Ramos (cell line): ENCODE results near the gene CASTOR1.

Experiments used
- in situ Hi-C: fragments of 300-500 bp; cut with MboI; formaldehyde crosslinking; loops from one replicate; pipeline ENCODE4 v1.14.3; 2022; ENCODE audit warnings: low sequenced_read_pairs; ENCODE audit not compliant: unreplicated experiment

The CASTOR1 gene

DNA sequence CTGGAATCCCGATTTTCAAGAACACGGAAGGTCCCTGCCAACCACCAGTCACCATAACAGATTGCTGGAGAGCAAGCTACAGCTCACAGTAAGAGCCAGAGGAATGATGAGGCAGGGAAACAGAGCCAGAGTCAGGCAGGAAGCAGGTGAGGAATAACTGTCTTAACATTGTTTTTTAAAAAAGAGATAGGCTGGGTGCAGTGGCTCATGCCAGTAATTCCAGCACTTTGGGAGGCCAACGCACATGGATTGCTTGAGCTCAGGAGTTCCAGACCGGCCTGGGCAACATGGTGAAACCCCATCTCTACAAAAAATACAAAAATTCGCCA is 13.5 kb upstream of the CASTOR1 start:
- in situ Hi-C loops: no loop called here

DNA sequence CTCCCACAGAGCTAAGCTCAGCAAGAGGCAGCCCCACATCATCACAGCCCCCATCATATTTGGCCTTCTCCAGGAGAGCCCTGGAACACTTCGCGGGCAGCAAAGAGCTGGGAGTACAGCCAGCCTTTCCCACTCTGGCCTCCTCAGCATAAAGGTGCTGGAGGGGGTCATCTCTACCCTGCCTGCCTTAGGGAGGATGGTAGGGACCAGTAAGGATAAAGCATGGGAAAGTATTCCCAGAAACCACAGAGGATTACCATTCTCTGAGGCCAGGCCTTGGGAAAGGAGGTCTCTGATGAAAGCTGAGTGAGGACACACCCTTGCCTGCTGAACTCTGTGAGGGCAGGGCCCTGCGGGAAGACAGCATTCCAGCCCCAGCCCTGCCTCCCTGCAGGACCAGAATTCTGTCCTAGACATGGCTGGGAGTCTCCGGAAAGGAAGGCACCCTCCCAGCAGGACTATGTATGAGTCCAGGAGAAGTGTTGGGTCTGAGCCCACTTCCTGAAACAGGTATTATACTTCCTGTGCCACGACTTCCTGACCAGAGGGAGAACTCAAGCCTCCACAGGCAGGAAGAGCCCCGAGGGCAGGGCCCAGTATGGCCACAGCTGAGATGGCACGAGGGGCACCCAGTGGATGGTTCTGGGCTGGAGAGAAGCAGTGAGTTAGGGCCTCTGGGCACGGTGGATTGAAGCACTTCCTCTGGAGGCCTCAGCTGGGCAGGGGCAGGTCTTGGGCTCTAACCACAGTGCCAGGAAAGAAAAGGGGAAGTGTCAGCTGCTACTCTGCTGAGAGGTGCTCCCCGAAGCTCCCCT is 12.9 kb upstream of the CASTOR1 start:
- in situ Hi-C loops: no loop called here

DNA sequence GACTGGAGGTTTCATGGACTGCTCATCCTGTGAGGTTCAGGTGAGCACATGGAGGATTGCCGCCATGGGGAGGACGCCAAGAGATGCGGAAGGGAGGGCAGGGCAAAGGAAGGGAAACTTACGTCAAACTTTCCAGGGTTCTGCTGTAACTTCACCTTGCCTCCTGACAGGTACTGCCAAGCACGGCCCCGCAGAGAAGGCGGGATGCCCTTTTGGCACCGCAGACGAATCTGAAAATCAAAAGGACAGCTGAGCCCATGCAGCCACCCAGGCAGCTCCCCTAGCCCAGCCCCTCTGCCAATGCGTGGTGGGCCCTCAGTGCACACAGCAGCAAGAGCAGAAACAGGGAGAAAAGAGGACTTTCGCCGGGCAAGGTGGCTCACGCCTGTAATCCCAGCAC is 10.0 kb upstream of the CASTOR1 start:
- in situ Hi-C loops: no loop called here

DNA sequence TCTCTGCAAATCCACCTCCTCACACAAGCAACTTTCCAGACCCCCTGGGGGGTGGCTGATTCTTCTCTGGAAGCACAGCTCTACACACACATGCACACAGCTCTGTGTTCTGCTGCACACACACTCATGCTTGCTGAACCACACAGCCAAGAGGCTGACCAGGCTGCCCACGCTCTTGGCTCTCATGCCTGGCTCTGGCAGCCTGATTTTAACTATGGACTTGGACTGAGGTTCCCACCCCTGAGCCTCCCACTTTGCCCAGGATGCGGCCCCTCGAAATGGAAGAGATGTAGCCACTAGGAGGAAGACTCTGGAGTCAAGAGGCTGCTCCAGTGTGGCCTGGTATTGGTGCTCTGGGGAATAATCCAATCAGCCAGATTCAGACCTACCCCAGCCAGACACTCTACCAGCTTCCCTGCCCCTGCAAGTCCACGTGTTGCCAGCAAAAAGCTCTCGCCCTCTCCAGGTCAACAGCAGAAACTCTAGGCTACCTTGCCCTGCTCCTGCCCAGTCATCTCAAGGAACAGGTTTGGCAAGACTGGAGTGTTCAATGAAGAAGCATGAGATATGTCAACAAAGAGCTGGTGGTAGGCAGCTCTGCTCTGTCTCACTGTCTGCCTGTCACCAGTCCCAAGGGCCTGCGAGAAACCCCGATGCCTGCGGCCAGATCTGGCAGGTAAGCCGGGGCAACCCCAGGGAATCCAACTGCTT is 8.8 kb upstream of the CASTOR1 start:
- in situ Hi-C loops: no loop called here

DNA sequence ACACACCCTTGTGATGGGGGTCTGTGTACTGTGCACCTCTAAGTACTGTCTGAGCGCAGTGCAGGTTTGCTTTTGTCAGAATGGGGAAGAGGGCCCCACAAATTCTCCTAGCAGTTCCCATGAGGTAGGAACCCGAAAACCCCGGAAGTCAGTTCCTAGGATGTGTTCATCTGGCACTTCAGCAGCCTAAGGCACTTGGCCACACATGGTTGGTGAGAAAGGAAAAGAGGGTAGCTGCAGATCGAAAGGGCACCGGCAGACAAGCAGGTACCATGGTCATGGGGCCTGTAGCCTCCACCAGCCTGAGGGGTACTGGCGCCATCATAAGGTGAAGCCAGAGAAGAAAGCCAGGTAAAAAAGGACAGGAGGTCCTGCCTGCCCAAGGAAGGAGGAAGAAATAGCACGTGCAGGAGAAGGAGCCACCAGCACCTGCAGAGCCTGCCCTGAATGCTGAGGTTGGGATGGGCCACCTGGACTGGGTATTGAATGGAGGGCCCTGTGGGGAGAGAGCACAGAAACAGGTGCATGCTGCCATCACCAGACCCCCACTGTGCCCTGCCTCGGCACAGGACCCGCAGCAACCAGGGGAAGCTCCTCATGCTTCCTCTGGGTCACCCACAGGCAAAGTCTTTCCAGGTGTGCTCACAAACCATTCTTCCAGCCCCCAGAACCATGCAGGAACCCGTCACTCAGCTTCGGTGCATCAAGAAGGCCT is 8.1 kb upstream of the CASTOR1 start:
- in situ Hi-C loops: no loop called here

DNA sequence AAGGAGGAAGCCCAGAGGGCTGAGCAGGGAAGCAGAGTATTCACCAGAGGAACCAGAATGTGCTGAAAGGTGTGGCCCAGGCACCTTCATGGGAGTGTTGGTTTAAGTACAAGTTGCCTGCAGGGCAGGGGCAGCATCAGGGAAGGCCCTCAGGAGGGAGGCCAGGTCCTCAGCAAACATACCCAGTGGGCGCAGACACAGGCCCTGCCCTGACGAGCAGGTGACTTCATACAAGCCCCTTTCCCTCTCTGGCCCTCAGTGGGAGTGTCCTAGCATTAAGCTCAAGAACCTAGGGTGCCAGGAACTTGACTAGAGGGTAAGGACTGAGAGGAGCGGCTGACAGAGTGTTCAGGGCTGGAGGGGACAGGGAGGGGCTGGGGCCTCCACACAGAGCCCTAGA is 7.5 kb upstream of the CASTOR1 start:
- in situ Hi-C loops: no loop called here

DNA sequence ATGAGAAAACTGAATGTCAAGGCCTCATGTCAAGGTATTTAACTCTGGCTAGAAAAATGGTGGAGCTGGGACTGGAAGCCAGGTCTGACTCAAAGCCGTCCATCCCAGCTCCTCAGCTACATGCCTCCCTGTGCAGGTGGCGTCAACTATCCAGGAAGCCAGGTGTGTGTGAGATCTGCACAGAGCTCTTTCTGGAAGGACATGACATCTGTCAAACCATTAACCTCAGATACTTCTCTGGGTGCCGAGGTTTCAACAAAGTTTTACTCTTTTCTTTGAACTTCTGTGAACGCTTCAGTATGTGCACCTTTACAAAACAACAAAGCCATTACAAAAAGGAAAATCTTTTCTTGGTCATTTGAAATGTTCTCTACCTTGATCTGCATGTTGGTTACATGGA is 7.0 kb upstream of the CASTOR1 start:
- in situ Hi-C loops: no loop called here

DNA sequence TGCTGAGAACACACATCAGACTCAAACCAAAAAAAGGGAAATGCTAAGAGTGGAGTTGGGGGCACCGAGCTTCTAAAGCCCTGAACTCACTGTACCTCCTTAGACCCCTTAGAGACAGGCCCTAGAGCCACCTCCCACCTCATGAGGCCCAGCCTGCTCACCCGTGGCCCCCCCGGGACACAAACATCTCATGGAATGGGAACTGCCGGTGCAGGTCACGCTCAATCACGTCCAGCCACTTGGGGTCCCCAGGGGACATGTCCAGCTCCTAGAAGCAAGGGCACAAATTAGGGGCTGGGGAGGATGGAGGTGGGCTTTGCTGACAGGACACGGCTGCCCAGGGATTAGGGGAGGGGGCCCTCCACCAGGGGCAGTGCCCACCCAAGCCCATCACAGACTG is 6.3 kb upstream of the CASTOR1 start:
- in situ Hi-C loops: no loop called here

DNA sequence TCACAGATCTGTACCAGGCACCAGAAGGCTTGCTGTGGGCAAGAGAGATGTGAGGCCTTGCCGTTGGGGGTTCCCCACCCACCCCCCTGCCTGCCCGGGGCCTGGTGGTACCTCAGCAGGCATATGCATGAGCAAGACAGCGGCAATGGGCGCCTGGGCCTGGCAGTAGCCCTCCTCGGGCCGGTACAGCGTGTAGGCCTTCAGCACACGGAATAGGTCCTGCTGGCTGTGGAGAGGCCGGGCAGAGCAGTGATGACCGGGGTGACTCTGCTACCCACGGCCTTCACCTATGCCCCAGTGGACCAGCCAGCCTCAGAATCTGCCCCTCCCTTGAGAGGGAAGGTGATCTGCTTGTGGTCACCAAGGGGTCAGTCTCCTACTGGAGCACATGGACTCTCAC is 5.5 kb upstream of the CASTOR1 start:
- in situ Hi-C loops: no loop called here

DNA sequence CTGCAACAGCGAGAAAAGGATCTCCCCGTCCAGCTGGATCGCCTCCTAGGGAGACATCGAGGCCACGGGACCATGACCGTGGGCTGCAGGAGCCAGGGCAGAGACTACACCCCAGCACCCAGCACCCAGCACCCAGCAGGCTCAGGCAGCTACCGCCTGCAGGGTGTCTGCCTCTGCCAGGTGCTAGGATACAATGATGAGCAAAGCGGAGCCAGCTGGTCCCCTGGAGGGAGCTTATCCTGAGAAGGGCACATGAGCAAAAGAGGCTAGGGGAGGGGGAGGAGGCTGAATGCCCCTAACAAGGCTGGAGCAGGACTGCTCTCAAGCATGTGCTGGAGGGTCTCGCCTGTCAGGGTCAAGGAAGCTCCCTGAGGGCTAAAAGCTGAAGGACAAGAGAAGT is 4.8 kb upstream of the CASTOR1 start:
- in situ Hi-C loops: no loop called here

DNA sequence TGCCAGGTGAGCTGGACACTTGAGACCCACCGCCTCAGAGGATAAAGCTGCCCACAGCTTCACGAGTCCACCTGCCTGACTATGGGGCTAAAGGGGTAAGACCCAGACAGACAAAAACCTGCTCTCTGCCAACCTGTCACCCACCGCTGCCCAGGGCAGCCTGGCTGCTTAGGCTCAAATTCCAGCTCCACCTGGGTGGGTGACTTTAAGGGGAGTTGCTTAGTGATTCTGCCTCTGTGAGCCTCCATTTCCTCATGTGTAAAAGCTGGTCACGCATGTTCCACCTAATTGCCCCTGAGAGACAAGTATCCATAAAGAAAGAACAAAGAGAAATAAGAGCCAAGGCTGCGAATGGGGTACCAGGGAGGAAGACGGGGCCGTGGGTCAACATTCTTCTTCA is 3.7 kb upstream of the CASTOR1 start:
- in situ Hi-C loops: no loop called here

DNA sequence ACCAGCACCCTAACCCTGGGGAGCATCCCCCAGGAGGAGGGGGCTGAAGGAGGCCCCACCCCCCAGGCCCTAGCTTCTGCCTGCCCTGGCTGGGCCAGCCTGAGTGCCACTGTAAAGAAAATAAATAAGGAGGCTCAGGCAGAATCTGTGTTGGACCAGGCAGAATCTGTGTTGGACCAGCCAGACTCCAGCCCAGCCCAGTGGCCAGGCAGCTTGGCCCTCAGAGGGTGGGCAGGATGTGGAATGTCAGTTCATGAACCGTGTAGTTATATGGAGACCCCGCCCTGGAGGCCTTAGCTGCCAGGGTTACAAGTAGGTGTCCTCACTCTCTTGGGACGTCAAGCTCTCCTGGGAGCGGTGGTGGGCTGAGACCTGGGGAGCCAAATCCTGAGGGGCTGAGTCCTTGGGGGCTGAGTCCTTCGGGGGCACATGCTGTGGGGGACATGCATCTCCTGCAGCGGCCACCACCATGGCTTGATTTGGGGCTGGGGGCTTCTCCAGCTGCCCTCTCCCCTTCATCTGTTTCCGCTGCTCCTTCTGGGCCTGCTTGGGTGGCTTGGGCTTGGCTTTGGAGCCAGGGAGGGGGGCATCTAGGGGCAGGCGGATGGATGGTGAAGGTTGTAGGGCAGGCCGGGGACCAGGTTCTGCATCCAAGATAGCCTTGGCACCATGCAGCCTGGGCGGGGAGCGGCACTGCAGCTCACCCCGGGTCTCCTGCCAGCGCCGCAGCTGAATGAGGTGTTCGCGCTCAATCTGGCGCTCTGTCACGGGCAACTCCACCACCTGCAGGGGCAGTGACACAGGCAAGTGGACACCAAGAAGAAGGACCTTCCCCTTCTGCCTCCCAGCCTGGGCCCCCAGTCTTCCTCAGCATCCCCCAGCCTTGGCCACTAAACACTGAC is 3.0 kb upstream of the CASTOR1 start:
- in situ Hi-C loops: no loop called here

DNA sequence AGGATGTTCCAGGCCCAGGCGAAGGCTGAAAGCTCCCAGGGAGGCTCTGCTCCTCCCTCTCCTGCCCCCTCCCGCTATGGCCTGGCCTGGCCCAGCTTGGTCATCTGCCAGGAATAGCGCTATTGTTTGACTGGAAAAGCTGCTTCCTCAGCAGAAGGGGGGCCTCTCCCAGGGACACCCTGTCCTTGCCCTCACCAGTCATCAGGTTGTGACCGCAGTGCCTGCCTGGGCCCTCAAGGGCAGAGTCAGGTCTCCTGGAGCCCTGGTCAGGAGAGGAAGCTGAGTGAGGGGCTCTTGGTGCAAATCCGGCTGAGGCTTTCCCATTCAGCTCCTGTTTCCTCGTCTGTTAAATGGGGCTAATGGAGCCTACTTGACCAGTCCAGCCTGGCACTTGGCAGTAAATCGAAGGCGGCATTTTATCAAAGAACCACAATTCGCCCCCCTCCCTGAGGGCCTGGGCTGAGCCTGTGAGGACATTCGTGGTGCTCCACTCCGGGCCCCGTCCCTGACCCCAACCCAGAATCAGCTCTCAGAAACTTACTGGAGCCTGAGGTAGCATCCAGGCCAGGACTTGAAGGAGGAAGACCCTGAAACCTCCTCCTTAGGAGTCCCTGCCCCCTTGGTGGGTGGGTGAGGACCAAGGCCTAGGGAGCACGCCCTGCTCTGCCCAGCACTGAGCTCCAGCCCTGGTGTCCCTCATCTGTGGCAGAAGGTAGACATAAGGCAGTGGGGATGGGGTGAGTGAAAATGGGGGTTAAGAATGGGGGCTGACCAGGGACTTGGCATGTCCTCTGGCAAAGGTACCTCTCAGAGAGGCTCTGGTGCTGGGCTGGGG is 2.0 kb upstream of the CASTOR1 start:
- in situ Hi-C loops: no loop called here

DNA sequence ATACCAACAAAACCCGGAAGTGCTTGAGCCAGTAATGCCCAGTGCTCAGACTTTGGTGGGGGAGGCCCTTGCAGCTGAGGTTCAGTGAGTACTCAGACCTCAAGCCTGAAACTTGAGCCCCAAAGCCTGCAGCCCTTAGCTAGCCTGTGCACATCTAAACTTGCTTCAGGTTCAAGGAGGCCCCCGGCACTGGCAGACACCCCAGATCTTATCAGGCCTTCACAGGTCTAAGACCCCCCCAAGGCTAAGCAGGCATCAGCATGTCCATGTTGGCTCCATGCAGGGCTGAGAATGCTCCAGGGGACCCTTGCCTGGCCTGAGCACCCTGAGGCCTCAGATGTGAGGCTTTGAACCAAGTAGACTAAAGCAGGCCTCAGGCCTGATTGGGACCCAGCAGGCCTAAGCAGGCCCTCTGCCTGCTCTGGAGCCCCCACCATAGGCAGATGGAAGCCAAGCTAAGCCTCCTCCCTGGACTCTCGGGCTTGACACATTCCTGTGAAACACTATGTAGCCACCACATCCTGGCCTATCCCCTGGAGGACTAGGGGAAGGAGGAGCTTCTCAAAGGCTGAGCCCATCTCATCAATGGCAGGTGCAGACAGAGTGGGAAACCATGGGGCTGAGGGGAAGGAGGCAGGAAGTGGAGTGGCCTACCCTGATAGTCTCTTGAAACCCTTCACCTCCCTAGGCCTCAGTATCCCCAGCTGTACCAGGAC is 1.2 kb upstream of the CASTOR1 start:
- in situ Hi-C loops: no loop called here

DNA sequence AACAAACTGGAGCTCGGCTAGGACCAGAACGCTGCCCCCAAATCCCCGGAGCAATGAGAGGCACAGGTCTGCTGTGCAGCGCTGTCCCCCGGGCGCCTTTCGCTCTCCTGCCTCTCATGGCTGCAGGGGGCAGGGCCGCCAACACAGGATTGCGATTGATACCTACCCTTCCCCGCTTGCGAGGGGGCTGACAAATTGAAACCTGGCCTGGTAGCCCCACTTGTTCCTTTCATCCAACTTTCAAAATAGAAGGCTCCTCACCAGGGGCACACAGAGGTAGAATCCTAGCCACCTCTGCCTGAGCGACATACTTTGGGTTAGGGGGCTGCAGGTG is 642 bp upstream of the CASTOR1 start:
- in situ Hi-C loops: loop anchor here (5.0 to 10.0 kb wide), 3 partner anchors 97 to 195 kb away; partner anchors contain the start of gene RNF215

DNA sequence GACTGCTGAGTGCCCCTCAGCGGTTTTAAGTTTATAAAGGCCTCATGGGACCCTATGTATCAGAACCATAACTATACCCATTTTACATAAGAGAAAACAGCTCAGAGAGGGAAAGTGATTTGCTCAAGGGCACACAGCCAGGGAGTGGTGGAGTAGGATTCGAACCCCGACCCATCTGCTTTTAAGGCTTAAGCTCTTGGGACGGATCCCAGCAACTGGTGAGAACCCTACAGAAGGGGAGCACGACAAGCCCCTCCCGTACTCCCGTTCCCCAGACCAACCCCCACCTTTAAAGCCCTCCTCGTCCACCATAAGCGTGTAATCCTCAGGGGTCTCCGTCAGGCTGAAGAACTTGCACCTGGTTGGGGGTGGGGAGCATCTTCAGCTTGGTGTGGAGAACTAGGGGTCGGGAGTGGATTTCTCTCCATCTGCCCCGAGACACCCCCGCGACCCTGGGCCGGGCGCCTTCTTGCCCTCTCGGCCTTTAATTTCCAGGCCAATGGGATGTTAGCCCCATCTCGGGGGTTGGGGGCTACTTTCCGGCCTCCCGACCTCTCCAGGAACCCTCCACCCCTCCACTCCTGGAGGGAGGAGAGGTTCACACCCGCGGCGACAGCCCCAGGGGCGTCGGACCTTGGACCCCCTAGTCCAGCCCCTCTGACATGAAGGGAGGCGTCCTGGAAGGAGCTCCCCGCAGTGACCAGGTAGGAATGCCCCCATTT is 725 bp downstream of the CASTOR1 start:
- in situ Hi-C loops: loop anchor here (5.0 to 10.0 kb wide), 3 partner anchors 99 to 196 kb away; partner anchors contain the start of gene RNF215

DNA sequence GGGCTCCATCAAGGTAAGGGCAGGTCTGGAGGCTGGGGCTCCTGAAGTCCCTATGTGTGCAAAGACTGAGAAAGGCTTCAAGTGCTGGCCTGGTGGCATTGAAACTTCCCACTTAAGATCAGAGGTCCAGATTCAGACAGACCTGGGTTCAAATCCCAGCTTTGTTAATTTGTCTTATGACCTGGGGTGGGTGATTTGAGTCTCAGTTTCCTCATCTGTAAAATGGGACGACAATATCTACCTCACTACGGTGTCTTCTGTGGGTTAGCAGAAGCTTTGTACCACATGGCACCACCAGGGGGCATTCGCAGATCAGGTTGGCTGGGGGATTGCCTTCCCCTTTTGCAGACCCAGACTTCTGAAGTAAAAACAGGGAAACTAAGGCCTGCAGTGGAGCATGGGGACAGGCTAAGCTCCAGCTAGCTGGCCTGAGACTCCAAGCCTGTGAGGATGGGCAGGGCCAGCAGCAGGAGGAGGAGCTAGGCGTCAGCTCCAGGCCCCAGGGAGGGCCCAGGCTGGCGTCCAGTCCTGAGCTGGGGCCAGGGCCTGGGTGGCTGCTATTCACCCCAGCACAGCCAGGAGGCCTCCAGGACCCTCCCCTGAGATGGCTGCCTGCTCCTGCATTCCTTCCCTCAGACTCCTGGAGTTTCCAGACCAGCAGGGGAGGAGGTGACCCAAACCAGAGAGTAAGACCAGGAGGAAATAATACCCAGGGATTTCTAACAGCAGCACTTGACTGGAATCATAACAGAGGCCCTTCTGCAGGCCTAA is 1.5 kb downstream of the CASTOR1 start:
- in situ Hi-C loops: loop anchor here (5.0 to 10.0 kb wide), 3 partner anchors 99 to 197 kb away; partner anchors contain the start of gene RNF215
